ENCODE results near the gene KLHL7.
A peak's percentile ranks its signal among the peaks of the same experiment; 100 is the strongest.

KLHL7 gene

GRCh38 chr7:23100697-23101096 lies 4.9 kb upstream of the KLHL7 start:
- H3K27ac ChIP-seq = no peak overlapping the region
- H3K27me3 ChIP-seq (ENCODE audit: insufficient read depth, low read depth) = no peaks in the 10 kb centered on the region
- H2AFZ ChIP-seq (ENCODE audit: low read depth) = no peak overlapping the region
- H3K4me3 ChIP-seq (IDR thresholded peaks at IDR 0.05; ENCODE audit: insufficient read depth, low read depth, low read length) = no peak overlapping the region
- no peak for TF ChIP-seq CTCF (conservative IDR thresholded peaks at IDR 0.05; ENCODE audit: low read depth, low read length)
- H3K4me2 ChIP-seq = no peak overlapping the region
- H3K36me3 ChIP-seq (ENCODE audit: insufficient read depth) = no peaks in the 10 kb centered on the region
- peaks cover 4% of the 10 kb centered on the region for H3K4me1 ChIP-seq (ENCODE audit: low read depth, poor library complexity, severe bottlenecking)
- H4K20me1 ChIP-seq (ENCODE audit: insufficient read depth) = no peaks in the 10 kb centered on the region
- H3K79me2 ChIP-seq (ENCODE audit: insufficient read depth, low read depth) = no peaks in the 10 kb centered on the region
- no peak overlapping the region for H3K9ac ChIP-seq

GRCh38 chr7:23105086-23105643 lies 420 bp upstream of the KLHL7 start:
- no peak for TF ChIP-seq CTCF (conservative IDR thresholded peaks at IDR 0.05; ENCODE audit: low read depth, low read length)
- Histone ChIP-seq H3K36me3 (ENCODE audit: insufficient read depth) (no peaks in the 10 kb centered on the region), H3K27ac (peak overlapping the region; percentile 69), H3K27me3 (ENCODE audit: insufficient read depth, low read depth) (no peaks in the 10 kb centered on the region), H3K4me3 (IDR thresholded peaks at IDR 0.05; ENCODE audit: insufficient read depth, low read depth, low read length) (no peak overlapping the region), H3K4me2 (peak overlapping the region; percentile 87), H3K79me2 (ENCODE audit: insufficient read depth, low read depth) (peaks cover 14% of the 10 kb centered on the region; the same call in 1 of the 2 replicates), H3K9ac (peak overlapping the region; percentile 73), H3K4me1 (ENCODE audit: low read depth, poor library complexity, severe bottlenecking) (peaks cover 18% of the 10 kb centered on the region), H4K20me1 (ENCODE audit: insufficient read depth) (no peaks in the 10 kb centered on the region), H2AFZ (ENCODE audit: low read depth) (peak overlapping the region; percentile 100)

GRCh38 chr7:23106057-23106822 lies 655 bp downstream of the KLHL7 start:
- H3K27ac ChIP-seq = peak overlapping the region; percentile 69
- H3K9ac ChIP-seq = peak overlapping the region; percentile 73
- no peaks in the 10 kb centered on the region for H3K27me3 ChIP-seq (ENCODE audit: insufficient read depth, low read depth)
- H3K79me2 ChIP-seq (ENCODE audit: insufficient read depth, low read depth) = peaks cover 14% of the 10 kb centered on the region; the same call in 1 of the 2 replicates
- TF ChIP-seq CTCF (conservative IDR thresholded peaks at IDR 0.05; ENCODE audit: low read depth, low read length) = 0 out of 2 replicates have a peak, but pooled peaks have one; percentile 17
- peak overlapping the region; percentile 95 for H3K4me2 ChIP-seq
- H4K20me1 ChIP-seq (ENCODE audit: insufficient read depth) = no peaks in the 10 kb centered on the region
- H3K4me3 ChIP-seq (IDR thresholded peaks at IDR 0.05; ENCODE audit: insufficient read depth, low read depth, low read length) = peak overlapping the region; percentile 33
- peak overlapping the region; percentile 100 for H2AFZ ChIP-seq (ENCODE audit: low read depth)
- peaks cover 18% of the 10 kb centered on the region for H3K4me1 ChIP-seq (ENCODE audit: low read depth, poor library complexity, severe bottlenecking)
- H3K36me3 ChIP-seq (ENCODE audit: insufficient read depth) = no peaks in the 10 kb centered on the region

GRCh38 chr7:23106823-23107663 lies 1.5 kb downstream of the KLHL7 start:
- peaks cover 14% of the 10 kb centered on the region; the same call in 1 of the 2 replicates for H3K79me2 ChIP-seq (ENCODE audit: insufficient read depth, low read depth)

More at GRCh38 chr7:23106823-23107663, 1.5 kb downstream of the KLHL7 start:
- Histone ChIP-seq H3K36me3 (ENCODE audit: insufficient read depth) (no peaks in the 10 kb centered on the region), H3K27me3 (ENCODE audit: insufficient read depth, low read depth) (no peaks in the 10 kb centered on the region), H3K27ac (peak overlapping the region; percentile 69; the same call in 1 of the 2 replicates), H3K9ac (peak overlapping the region; percentile 73; the same call in 1 of the 2 replicates), H2AFZ (ENCODE audit: low read depth) (peak overlapping the region; percentile 100), H4K20me1 (ENCODE audit: insufficient read depth) (no peaks in the 10 kb centered on the region), H3K4me2 (peak overlapping the region; percentile 95), H3K4me1 (ENCODE audit: low read depth, poor library complexity, severe bottlenecking) (peaks cover 18% of the 10 kb centered on the region), H3K4me3 (IDR thresholded peaks at IDR 0.05; ENCODE audit: insufficient read depth, low read depth, low read length) (peak overlapping the region; percentile 33)
- TF ChIP-seq CTCF (conservative IDR thresholded peaks at IDR 0.05; ENCODE audit: low read depth, low read length) = no peak
